HepG2 (cell line): ENCODE results near the gene PPP1R18. TPM values are rescaled to one million over a fixed set of nuclear protein-coding genes. Genes with fewer than 3 reads are reported as not detected.

Source experiments
- HNRNPK ChIP-seq: fragments of 200-400 bp; formaldehyde crosslinking; IDR thresholded peaks from 2 replicates; pipeline ENCODE4 v1.6.1; 2018; ENCODE audit warnings: low read length, low read depth, moderate library complexity, mild to moderate bottlenecking; ENCODE audit not compliant: poor library complexity, severe bottlenecking
- JARID2 ChIP-seq: sonication (generic); formaldehyde crosslinking; IDR thresholded peaks from 2 replicates; pipeline ENCODE4 v1.8.1; 2023; ENCODE audit warnings: missing genetic modification reagents, inconsistent platforms; ENCODE audit not compliant: insufficient replicate concordance
- KAT2B ChIP-seq: fragments of 150-350 bp; IDR thresholded peaks from 2 replicates; pipeline ENCODE4 v1.6.1; 2014; ENCODE audit warnings: low read depth, low read length, borderline replicate concordance
- MAZ ChIP-seq, 2 experiments: sonication (generic) in 1 of 2; formaldehyde crosslinking in 1 of 2; IDR thresholded peaks; 2 replicates each; pipeline versions ENCODE4 v1.5.0 to v1.6.1; 2012 to 2020; ENCODE audit warnings: low read depth in 2 of 2, mild to moderate bottlenecking in 2 of 2, borderline replicate concordance in 1 of 2, improper control_type of control experiment in 1 of 2, low read length in 1 of 2, missing genetic modification reagents in 1 of 2, moderate library complexity in 1 of 2
- MXI1 ChIP-seq: IDR thresholded peaks from 3 replicates; pipeline ENCODE4 v1.6.1; 2012; ENCODE audit warnings: low read depth, low read length, inconsistent platforms, borderline replicate concordance
- NRL ChIP-seq: sonication (generic); formaldehyde crosslinking; IDR thresholded peaks from 2 replicates; pipeline ENCODE4 v1.5.0; 2020; ENCODE audit warnings: missing genetic modification reagents, mild to moderate bottlenecking, moderate library complexity, borderline replicate concordance
- SCMH1 ChIP-seq: sonication (generic); formaldehyde crosslinking; IDR thresholded peaks from 2 replicates; pipeline ENCODE4 v1.9.0; 2021; ENCODE audit warnings: missing genetic modification reagents, mild to moderate bottlenecking, borderline replicate concordance
- SUZ12 ChIP-seq: fragments of 150-350 bp; IDR thresholded peaks from 2 replicates; pipeline ENCODE4 v1.6.1; 2014; ENCODE audit warnings: low read depth, low read length
- ZKSCAN8 ChIP-seq: IDR thresholded peaks from 2 replicates; pipeline ENCODE4 v1.6.1; 2016; ENCODE audit warnings: borderline replicate concordance, missing genetic modification reagents, missing compliant biosample characterization
- ZNF709 ChIP-seq: sonication (generic); formaldehyde crosslinking; IDR thresholded peaks from 2 replicates; pipeline ENCODE4 v1.5.0; 2020; ENCODE audit warnings: mild to moderate bottlenecking, missing genetic modification reagents
- ZNF790 ChIP-seq: sonication (generic); formaldehyde crosslinking; IDR thresholded peaks from 2 replicates; pipeline ENCODE4 v1.8.0; 2022; ENCODE audit warnings: missing genetic modification reagents, mild to moderate bottlenecking, borderline replicate concordance
- polyA plus RNA-seq, 8 experiments: library from polyadenylated mRNA; depleted of rRNA in 3 of 8; stranded (reverse) in 7 of 8; unstranded in 1 of 8; fragments of >200 nt; fragmentation: Illumina TruSeq in 4 of 8; extraction: Trizol in 4 of 8; gene quantifications; 2 replicates each; pipeline versions ENCODE4 v1.2.1 to v1.2.3, GENCODE V29; 2011 to 2016; ENCODE audit warnings: low read depth in 4 of 8, missing spikeins in 1 of 8, mixed read lengths in 1 of 8; ENCODE audit not compliant: insufficient read depth in 1 of 8
- total RNA-seq, 5 experiments: library from RNA; depleted of rRNA; stranded (reverse); fragments of >200 nt; fragmentation: Illumina TruSeq; extraction: Trizol; gene quantifications; 2 replicates each; pipeline ENCODE4 v1.2.3, GENCODE V29; 2016; ENCODE audit warnings: low read depth in 1 of 5
- TF ChIP-seq, protein P1 (sequence below): sonication (generic); formaldehyde crosslinking; IDR thresholded peaks from 2 replicates; pipeline ENCODE4 v1.4.0; 2020; ENCODE audit warnings: missing genetic modification reagents
- TF ChIP-seq, protein P2 (sequence below): sonication (generic); formaldehyde crosslinking; IDR thresholded peaks from 2 replicates; pipeline ENCODE4 v1.5.0; 2020; ENCODE audit warnings: mild to moderate bottlenecking, missing genetic modification reagents, borderline replicate concordance
- TF ChIP-seq, protein P3 (sequence below): sonication (generic); formaldehyde crosslinking; IDR thresholded peaks from 2 replicates; pipeline ENCODE4 v1.4.0; 2020; ENCODE audit warnings: mild to moderate bottlenecking, missing genetic modification reagents
- TF ChIP-seq, protein P4 (sequence below): sonication (generic); formaldehyde crosslinking; IDR thresholded peaks from 2 replicates; pipeline ENCODE4 v1.8.1; 2023; ENCODE audit warnings: missing genetic modification reagents, mild to moderate bottlenecking, borderline replicate concordance

PPP1R18 gene
- total and polyA plus RNA-seq, 2 of the 13 experiments (the other 11 are each of a cell fraction or from before 2014, with no cell fraction given): 4.9 to 9.2 TPM

DNA sequence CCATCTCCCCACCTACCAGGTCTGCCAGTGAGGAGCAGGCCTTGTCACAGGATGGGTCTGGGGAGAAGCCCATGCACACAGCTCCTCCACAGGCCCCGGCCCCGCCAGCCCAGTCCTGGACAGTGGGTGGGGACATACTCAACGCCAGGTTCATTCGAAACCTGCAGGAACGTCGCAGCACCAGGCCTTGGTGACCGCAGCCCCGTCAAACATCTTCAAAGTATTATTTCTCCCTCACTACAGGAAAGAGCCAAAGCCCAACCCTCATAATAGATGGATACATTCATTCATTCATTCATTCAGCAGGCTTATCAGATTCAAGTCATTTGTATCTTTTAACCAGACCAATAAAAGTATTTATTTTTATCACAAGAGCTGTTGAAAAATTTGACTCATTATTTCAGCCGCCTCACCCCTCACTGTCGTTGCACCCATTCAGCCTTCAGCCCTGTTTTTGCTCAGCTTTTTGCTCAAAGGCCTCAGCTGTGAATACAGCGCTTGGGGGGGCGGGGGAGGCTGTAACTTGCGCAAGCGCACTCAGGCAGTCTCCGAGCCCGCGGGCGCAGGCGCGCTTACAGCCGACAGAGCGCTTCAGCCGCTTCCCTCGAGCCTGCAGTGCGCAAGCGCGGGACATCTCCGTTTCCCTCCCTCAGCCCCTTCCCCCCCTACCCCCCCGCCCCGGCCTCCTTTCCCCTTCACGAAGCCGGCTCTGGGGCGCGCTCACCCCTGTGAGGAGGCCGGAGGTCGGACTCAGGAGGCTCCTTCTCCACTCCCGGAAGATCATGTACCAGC, 39.8 kb downstream of the PPP1R18 start, which contains the start of gene C6orf136 (continued):
- TF ChIP-seq SCMH1 (CRISPR knock-in tag): no peak
- no peak for TF ChIP-seq ZNF790 (CRISPR knock-in tag)
- TF ChIP-seq JARID2 (CRISPR knock-in tag): no peak
- TF ChIP-seq ZNF709 (CRISPR knock-in tag): 0 out of 2 replicates have a peak, but pooled peaks have one; percentile 20
- 0 out of 3 replicates have a peak, but pooled peaks have one; percentile 36 for TF ChIP-seq MXI1
- TF ChIP-seq MAZ (IDR thresholded peaks at IDR 0.05; ENCODE audit: borderline replicate concordance, low read depth, low read length): peak; percentile 82; the same call in 1 of the 2 replicates
- TF ChIP-seq MAZ (CRISPR knock-in tag; IDR thresholded peaks at IDR 0.05; ENCODE audit: low read depth): no peak
- 0 out of 2 replicates have a peak, but pooled peaks have one; percentile 47 for TF ChIP-seq NRL (CRISPR knock-in tag)
- TF ChIP-seq, protein P1, sequence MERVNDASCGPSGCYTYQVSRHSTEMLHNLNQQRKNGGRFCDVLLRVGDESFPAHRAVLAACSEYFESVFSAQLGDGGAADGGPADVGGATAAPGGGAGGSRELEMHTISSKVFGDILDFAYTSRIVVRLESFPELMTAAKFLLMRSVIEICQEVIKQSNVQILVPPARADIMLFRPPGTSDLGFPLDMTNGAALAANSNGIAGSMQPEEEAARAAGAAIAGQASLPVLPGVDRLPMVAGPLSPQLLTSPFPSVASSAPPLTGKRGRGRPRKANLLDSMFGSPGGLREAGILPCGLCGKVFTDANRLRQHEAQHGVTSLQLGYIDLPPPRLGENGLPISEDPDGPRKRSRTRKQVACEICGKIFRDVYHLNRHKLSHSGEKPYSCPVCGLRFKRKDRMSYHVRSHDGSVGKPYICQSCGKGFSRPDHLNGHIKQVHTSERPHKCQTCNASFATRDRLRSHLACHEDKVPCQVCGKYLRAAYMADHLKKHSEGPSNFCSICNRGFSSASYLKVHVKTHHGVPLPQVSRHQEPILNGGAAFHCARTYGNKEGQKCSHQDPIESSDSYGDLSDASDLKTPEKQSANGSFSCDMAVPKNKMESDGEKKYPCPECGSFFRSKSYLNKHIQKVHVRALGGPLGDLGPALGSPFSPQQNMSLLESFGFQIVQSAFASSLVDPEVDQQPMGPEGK (CRISPR knock-in tag): peak; percentile 77; the same call in 1 of the 2 replicates
- peak; percentile 10; the same call in 1 of the 2 replicates for TF ChIP-seq SUZ12
- no peak for TF ChIP-seq KAT2B
- TF ChIP-seq HNRNPK: peak; percentile 97
- TF ChIP-seq, protein P2, sequence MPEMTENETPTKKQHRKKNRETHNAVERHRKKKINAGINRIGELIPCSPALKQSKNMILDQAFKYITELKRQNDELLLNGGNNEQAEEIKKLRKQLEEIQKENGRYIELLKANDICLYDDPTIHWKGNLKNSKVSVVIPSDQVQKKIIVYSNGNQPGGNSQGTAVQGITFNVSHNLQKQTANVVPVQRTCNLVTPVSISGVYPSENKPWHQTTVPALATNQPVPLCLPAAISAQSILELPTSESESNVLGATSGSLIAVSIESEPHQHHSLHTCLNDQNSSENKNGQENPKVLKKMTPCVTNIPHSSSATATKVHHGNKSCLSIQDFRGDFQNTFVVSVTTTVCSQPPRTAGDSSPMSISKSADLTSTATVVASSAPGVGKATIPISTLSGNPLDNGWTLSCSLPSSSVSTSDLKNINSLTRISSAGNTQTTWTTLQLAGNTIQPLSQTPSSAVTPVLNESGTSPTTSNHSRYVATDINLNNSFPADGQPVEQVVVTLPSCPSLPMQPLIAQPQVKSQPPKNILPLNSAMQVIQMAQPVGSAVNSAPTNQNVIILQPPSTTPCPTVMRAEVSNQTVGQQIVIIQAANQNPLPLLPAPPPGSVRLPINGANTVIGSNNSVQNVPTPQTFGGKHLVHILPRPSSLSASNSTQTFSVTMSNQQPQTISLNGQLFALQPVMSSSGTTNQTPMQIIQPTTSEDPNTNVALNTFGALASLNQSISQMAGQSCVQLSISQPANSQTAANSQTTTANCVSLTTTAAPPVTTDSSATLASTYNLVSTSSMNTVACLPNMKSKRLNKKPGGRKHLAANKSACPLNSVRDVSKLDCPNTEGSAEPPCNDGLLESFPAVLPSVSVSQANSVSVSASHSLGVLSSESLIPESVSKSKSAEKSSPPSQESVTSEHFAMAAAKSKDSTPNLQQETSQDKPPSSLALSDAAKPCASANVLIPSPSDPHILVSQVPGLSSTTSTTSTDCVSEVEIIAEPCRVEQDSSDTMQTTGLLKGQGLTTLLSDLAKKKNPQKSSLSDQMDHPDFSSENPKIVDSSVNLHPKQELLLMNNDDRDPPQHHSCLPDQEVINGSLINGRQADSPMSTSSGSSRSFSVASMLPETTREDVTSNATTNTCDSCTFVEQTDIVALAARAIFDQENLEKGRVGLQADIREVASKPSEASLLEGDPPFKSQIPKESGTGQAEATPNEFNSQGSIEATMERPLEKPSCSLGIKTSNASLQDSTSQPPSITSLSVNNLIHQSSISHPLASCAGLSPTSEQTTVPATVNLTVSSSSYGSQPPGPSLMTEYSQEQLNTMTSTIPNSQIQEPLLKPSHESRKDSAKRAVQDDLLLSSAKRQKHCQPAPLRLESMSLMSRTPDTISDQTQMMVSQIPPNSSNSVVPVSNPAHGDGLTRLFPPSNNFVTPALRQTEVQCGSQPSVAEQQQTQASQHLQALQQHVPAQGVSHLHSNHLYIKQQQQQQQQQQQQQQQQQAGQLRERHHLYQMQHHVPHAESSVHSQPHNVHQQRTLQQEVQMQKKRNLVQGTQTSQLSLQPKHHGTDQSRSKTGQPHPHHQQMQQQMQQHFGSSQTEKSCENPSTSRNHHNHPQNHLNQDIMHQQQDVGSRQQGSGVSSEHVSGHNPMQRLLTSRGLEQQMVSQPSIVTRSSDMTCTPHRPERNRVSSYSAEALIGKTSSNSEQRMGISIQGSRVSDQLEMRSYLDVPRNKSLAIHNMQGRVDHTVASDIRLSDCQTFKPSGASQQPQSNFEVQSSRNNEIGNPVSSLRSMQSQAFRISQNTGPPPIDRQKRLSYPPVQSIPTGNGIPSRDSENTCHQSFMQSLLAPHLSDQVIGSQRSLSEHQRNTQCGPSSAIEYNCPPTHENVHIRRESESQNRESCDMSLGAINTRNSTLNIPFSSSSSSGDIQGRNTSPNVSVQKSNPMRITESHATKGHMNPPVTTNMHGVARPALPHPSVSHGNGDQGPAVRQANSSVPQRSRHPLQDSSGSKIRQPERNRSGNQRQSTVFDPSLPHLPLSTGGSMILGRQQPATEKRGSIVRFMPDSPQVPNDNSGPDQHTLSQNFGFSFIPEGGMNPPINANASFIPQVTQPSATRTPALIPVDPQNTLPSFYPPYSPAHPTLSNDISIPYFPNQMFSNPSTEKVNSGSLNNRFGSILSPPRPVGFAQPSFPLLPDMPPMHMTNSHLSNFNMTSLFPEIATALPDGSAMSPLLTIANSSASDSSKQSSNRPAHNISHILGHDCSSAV (CRISPR knock-in tag): 0 out of 2 replicates have a peak, but pooled peaks have one; percentile 80
- TF ChIP-seq, protein P3, sequence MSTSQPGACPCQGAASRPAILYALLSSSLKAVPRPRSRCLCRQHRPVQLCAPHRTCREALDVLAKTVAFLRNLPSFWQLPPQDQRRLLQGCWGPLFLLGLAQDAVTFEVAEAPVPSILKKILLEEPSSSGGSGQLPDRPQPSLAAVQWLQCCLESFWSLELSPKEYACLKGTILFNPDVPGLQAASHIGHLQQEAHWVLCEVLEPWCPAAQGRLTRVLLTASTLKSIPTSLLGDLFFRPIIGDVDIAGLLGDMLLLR (CRISPR knock-in tag): 0 out of 2 replicates have a peak, but pooled peaks have one; percentile 44
- TF ChIP-seq, protein P4, sequence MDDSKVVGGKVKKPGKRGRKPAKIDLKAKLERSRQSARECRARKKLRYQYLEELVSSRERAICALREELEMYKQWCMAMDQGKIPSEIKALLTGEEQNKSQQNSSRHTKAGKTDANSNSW (CRISPR knock-in tag): 0 out of 2 replicates have a peak, but pooled peaks have one; percentile 58
- TF ChIP-seq ZKSCAN8 (CRISPR knock-in tag): 0 out of 2 replicates have a peak, but pooled peaks have one; percentile 33
